BLaER1 treated with 17β-estradiol and CSF1 and Interleukin-3, amounts not matched to agents 10 nM and 100 nM (cell line): Measurements from ENCODE around the gene NAV2.
A peak's percentile ranks its signal among the peaks of the same experiment; 100 is the strongest.

Experiments
- H3K27ac ChIP-seq, 11 experiments: shearing (Covaris generic); formaldehyde crosslinking; 2 replicates each; pipeline ENCODE4 v1.8.1; 2022
- H3K27me3 ChIP-seq, 11 experiments: shearing (Covaris generic); formaldehyde crosslinking; 2 replicates each; pipeline ENCODE4 v1.8.1; 2022
- H3K36me3 ChIP-seq, 11 experiments: shearing (Covaris generic); formaldehyde crosslinking; 2 replicates each; pipeline ENCODE4 v1.8.1; 2022
- H3K4me1 ChIP-seq, 10 experiments: shearing (Covaris generic); formaldehyde crosslinking; 2 replicates each; pipeline ENCODE4 v1.8.1; 2022
- H3K4me2 ChIP-seq, 11 experiments: shearing (Covaris generic); formaldehyde crosslinking; 2 replicates each; pipeline ENCODE4 v1.8.1; 2022
- H3K4me3 ChIP-seq, 10 experiments: shearing (Covaris generic); formaldehyde crosslinking; 2 replicates each; pipeline ENCODE4 v1.8.1; 2022
- H3K9ac ChIP-seq, 11 experiments: shearing (Covaris generic); formaldehyde crosslinking; 2 replicates each; pipeline ENCODE4 v1.8.1; 2022
- H3K9me3 ChIP-seq, 11 experiments: shearing (Covaris generic); formaldehyde crosslinking; replicated peaks in 1 of 11; 2 replicates each; pipeline ENCODE4 v1.8.1; 2022
- H4K20me1 ChIP-seq, 11 experiments: shearing (Covaris generic); formaldehyde crosslinking; 2 replicates each; pipeline ENCODE4 v1.8.1; 2022
- Cebpa-rat ChIP-seq, 11 experiments: shearing (Covaris generic); IDR thresholded peaks; 2 replicates each; pipeline ENCODE4 v1.8.1; 2022

Gene NAV2

GRCh38 chr11:19818619-19819018, 106.0 kb downstream of the NAV2 start:
- H3K4me1 ChIP-seq = peaks cover 0 to 8% (median 4%) of the 10 kb centered on the region in 10 experiments; a peak in 8 of 20 replicates
- H4K20me1 ChIP-seq = no peaks in the 10 kb centered on the region
- no peak overlapping the region for H3K4me2 ChIP-seq
- no peaks in the 10 kb centered on the region for H3K9me3 ChIP-seq
- no peaks in the 10 kb centered on the region for H3K36me3 ChIP-seq
- no peak overlapping the region for H3K27ac ChIP-seq
- H3K9ac ChIP-seq = no peak overlapping the region
- no peak overlapping the region for H3K4me3 ChIP-seq
- H3K27me3 ChIP-seq = no peaks in the 10 kb centered on the region
- TF ChIP-seq Cebpa-rat (IDR thresholded peaks at IDR 0.05) = no peak

GRCh38 chr11:19819148-19819547, 106.5 kb downstream of the NAV2 start:
- no peak overlapping the region for H3K27ac ChIP-seq

GRCh38 chr11:19820100-19820499, 107.5 kb downstream of the NAV2 start:
- no peak overlapping the region for H3K4me3 ChIP-seq
- H3K27me3 ChIP-seq = no peaks in the 10 kb centered on the region
- no peaks in the 10 kb centered on the region for H3K9me3 ChIP-seq
- H3K27ac ChIP-seq = no peak overlapping the region
- H3K9ac ChIP-seq = no peak overlapping the region
- no peak for TF ChIP-seq Cebpa-rat (IDR thresholded peaks at IDR 0.05)
- H3K36me3 ChIP-seq = no peaks in the 10 kb centered on the region
- no peak overlapping the region for H3K4me2 ChIP-seq
- H3K4me1 ChIP-seq = peaks cover 0 to 8% (median 0%) of the 10 kb centered on the region in 10 experiments; a peak in 4 of 20 replicates
- H4K20me1 ChIP-seq = no peaks in the 10 kb centered on the region

More at GRCh38 chr11:19819148-19819547, 106.5 kb downstream of the NAV2 start:
- Histone ChIP-seq H3K4me1 (peaks cover 0 to 8% (median 0%) of the 10 kb centered on the region in 10 experiments; a peak in 4 of 20 replicates), H3K27me3 (no peaks in the 10 kb centered on the region), H3K36me3 (no peaks in the 10 kb centered on the region), H3K4me3 (no peak overlapping the region), H3K4me2 (no peak overlapping the region), H3K9ac (no peak overlapping the region), H3K9me3 (no peaks in the 10 kb centered on the region), H4K20me1 (no peaks in the 10 kb centered on the region)
- TF ChIP-seq Cebpa-rat (IDR thresholded peaks at IDR 0.05) = no peak

GRCh38 chr11:19821412-19821875, 108.8 kb downstream of the NAV2 start:
- TF ChIP-seq Cebpa-rat (IDR thresholded peaks at IDR 0.05) = no peak
- Histone ChIP-seq H3K4me2 (peak overlapping the region in 1 of 11 experiments; percentile 12; a peak in 1 of 22 replicates), H3K4me3 (no peak overlapping the region), H3K36me3 (no peaks in the 10 kb centered on the region), H3K9me3 (no peaks in the 10 kb centered on the region), H3K9ac (no peak overlapping the region), H3K27ac (no peak overlapping the region), H3K27me3 (no peaks in the 10 kb centered on the region), H3K4me1 (peaks cover 0 to 8% (median 0%) of the 10 kb centered on the region in 10 experiments; a peak in 4 of 20 replicates), H4K20me1 (no peaks in the 10 kb centered on the region)

- Histone ChIP-seq H4K20me1 (no peaks in the 10 kb centered on the region), H3K27me3 (no peaks in the 10 kb centered on the region), H3K4me2 (peak overlapping the region in 1 of 11 experiments; percentile 12; a peak in 1 of 22 replicates), H3K4me3 (no peak overlapping the region), H3K9me3 (no peaks in the 10 kb centered on the region), H3K27ac (no peak overlapping the region), H3K36me3 (no peaks in the 10 kb centered on the region), H3K4me1 (peaks cover 0 to 8% (median 0%) of the 10 kb centered on the region in 10 experiments; a peak in 4 of 20 replicates), H3K9ac (no peak overlapping the region)
- TF ChIP-seq Cebpa-rat (IDR thresholded peaks at IDR 0.05) = no peak
These were observed 109.4 kb downstream of the NAV2 start for GRCh38 chr11:19821993-19822392.

- no peak for TF ChIP-seq Cebpa-rat (IDR thresholded peaks at IDR 0.05)
- no peaks in the 10 kb centered on the region for H3K9me3 ChIP-seq
- no peaks in the 10 kb centered on the region for H3K36me3 ChIP-seq
- H3K4me2 ChIP-seq = no peak overlapping the region
- no peak overlapping the region for H3K4me3 ChIP-seq
- peaks cover 0 to 8% (median 0%) of the 10 kb centered on the region in 10 experiments; a peak in 4 of 20 replicates for H3K4me1 ChIP-seq
- no peak overlapping the region for H3K27ac ChIP-seq
- H3K9ac ChIP-seq = no peak overlapping the region
- no peaks in the 10 kb centered on the region for H3K27me3 ChIP-seq
- no peaks in the 10 kb centered on the region for H4K20me1 ChIP-seq
These were observed 109.9 kb downstream of the NAV2 start for GRCh38 chr11:19822531-19822930.

GRCh38 chr11:19826606-19827005, 114.0 kb downstream of the NAV2 start:
- Histone ChIP-seq H3K27me3 (no peaks in the 10 kb centered on the region), H3K4me1 (peaks cover 0 to 12% (median 2%) of the 10 kb centered on the region in 10 experiments; a peak in 11 of 20 replicates), H3K9ac (no peak overlapping the region), H4K20me1 (no peaks in the 10 kb centered on the region), H3K4me3 (no peak overlapping the region), H3K4me2 (no peak overlapping the region), H3K27ac (no peak overlapping the region), H3K9me3 (no peaks in the 10 kb centered on the region), H3K36me3 (no peaks in the 10 kb centered on the region)
- TF ChIP-seq Cebpa-rat (IDR thresholded peaks at IDR 0.05) = no peak

- no peak overlapping the region for H3K4me3 ChIP-seq
- no peaks in the 10 kb centered on the region for H3K36me3 ChIP-seq
These were observed 114.9 kb downstream of the NAV2 start for GRCh38 chr11:19827399-19828135.

GRCh38 chr11:19828382-19829108, 115.9 kb downstream of the NAV2 start:
- H3K9me3 ChIP-seq = peaks cover 0 to 8% (median 6%) of the 10 kb centered on the region in 11 experiments; a peak in 10 of 22 replicates
- no peaks in the 10 kb centered on the region; a peak in 1 of 22 replicates for H3K36me3 ChIP-seq
- no peak overlapping the region for H3K4me3 ChIP-seq
- TF ChIP-seq Cebpa-rat (IDR thresholded peaks at IDR 0.05) = no peak
- H4K20me1 ChIP-seq = no peaks in the 10 kb centered on the region
- no peaks in the 10 kb centered on the region for H3K27me3 ChIP-seq
- H3K4me1 ChIP-seq = peaks cover 0 to 12% (median 0%) of the 10 kb centered on the region in 10 experiments; a peak in 9 of 20 replicates
- H3K9ac ChIP-seq = no peak overlapping the region
- H3K4me2 ChIP-seq = peak overlapping the region in 5 of 11 experiments; percentile 6 to 30 (median 27); a peak in 7 of 22 replicates
- H3K27ac ChIP-seq = no peak overlapping the region

More at GRCh38 chr11:19827399-19828135, 114.9 kb downstream of the NAV2 start:
- Histone ChIP-seq H3K4me2 (no peak overlapping the region), H4K20me1 (no peaks in the 10 kb centered on the region), H3K9ac (no peak overlapping the region), H3K27me3 (no peaks in the 10 kb centered on the region), H3K27ac (no peak overlapping the region), H3K4me1 (peaks cover 0 to 12% (median 0%) of the 10 kb centered on the region in 10 experiments; a peak in 9 of 20 replicates), H3K9me3 (no peaks in the 10 kb centered on the region)
- no peak for TF ChIP-seq Cebpa-rat (IDR thresholded peaks at IDR 0.05)
